Right atrium auricular region (tissue), 2 donors: Measurements from ENCODE around the gene EFCAB7. TPM values are rescaled to one million over a fixed set of nuclear protein-coding genes. Genes with fewer than 3 reads are reported as not detected.

Source experiments
- DNase-seq: peaks from one replicate; pipeline ENCODE4 v3.0.0-alpha.2; 2019; ENCODE audit warnings: low spot score
- H3K27ac ChIP-seq, 2 donors: fragments of 200-600 bp; sonication (generic); 1 replicate in 1 of 2; 2 replicates in 1 of 2; pipeline ENCODE4 v1.5.1; 2016 to 2019
- H3K27me3 ChIP-seq, 2 donors: fragments of 200-600 bp; sonication (generic); one replicate each; pipeline versions ENCODE4 v1.5.1 to v1.6.0; 2017 to 2019
- H3K36me3 ChIP-seq: fragments of 200-600 bp; sonication (generic); one replicate; pipeline ENCODE4 v1.5.1; 2016
- H3K4me1 ChIP-seq, 2 donors: fragments of 200-600 bp; sonication (generic); one replicate each; pipeline versions ENCODE4 v1.5.1 to v1.6.0; 2017 to 2019
- H3K4me3 ChIP-seq, 2 donors: fragments of 200-600 bp; sonication (generic); 1 replicate in 1 of 2; 2 replicates in 1 of 2; pipeline ENCODE4 v1.5.1; 2017 to 2019; ENCODE audit warnings: mild to moderate bottlenecking in 1 of 2, moderate library complexity in 1 of 2
- H3K9me3 ChIP-seq, 2 donors: fragments of 200-600 bp; sonication (generic); one replicate each; pipeline ENCODE4 v1.5.1; 2019
- total RNA-seq, 2 donors: library from RNA; depleted of rRNA; stranded (reverse); fragments of >200 nt; gene quantifications; one replicate each; pipeline ENCODE4 v1.1.0, GENCODE V29; 2016
- TF ChIP-seq, protein P1 (sequence below), 2 donors: fragments of 200-600 bp; sonication (generic); IDR thresholded peaks; one replicate each; pipeline ENCODE4 v1.5.1; 2019; ENCODE audit warnings: antibody characterized with exemption in 2 of 2

Gene EFCAB7
- total RNA-seq, 2 donors from 2014 or later, result 5.6 to 6.7 TPM

DNA sequence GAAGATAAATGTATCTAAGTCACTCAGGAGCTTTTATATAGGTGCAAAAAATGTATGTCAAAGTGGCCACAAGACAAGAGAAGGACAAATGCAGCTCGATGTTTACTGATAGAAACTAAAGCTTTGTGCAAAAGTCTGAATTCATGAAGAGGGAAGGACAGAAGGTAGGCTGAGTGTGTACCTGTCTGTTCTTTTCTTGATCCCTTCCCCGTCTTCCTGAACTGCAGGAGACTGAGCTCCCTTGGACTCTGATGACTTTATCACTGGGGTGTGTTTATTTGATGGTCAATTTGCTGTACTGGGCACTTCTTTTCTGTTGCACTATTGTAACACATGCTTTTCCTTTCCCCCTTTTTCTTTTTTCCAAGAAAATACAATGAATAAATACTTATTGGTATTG lies 25.7 kb upstream of the EFCAB7 start:
- H3K27ac ChIP-seq, result no peak overlapping the region
- DNase-seq, result no peak
- TF ChIP-seq, protein P1, sequence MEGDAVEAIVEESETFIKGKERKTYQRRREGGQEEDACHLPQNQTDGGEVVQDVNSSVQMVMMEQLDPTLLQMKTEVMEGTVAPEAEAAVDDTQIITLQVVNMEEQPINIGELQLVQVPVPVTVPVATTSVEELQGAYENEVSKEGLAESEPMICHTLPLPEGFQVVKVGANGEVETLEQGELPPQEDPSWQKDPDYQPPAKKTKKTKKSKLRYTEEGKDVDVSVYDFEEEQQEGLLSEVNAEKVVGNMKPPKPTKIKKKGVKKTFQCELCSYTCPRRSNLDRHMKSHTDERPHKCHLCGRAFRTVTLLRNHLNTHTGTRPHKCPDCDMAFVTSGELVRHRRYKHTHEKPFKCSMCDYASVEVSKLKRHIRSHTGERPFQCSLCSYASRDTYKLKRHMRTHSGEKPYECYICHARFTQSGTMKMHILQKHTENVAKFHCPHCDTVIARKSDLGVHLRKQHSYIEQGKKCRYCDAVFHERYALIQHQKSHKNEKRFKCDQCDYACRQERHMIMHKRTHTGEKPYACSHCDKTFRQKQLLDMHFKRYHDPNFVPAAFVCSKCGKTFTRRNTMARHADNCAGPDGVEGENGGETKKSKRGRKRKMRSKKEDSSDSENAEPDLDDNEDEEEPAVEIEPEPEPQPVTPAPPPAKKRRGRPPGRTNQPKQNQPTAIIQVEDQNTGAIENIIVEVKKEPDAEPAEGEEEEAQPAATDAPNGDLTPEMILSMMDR (IDR thresholded peaks at IDR 0.05), result no peak
- no peak overlapping the region for H3K4me3 ChIP-seq
- no peaks in the 10 kb centered on the region for H3K36me3 ChIP-seq
- H3K27me3 ChIP-seq, result no peaks in the 10 kb centered on the region
- no peaks in the 10 kb centered on the region for H3K4me1 ChIP-seq
- no peaks in the 10 kb centered on the region for H3K9me3 ChIP-seq

DNA sequence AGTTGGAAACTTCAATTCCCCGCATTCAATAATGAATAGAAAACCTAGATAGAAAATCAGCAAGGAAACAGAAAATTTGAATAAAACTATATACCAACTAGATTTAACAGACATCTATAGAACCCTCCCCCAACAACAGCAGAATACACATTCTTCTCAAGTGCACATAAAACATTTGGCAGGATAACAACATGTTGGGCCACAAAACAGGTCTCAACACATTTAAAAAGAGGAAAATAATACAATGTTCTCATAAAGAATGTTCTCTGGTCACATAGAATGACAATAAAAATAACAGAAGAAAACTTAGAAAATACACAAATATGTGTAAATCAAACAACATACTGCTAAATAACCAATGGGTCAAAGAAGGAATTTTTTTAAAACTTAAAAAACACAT lies 25.2 kb upstream of the EFCAB7 start:
- no peaks in the 10 kb centered on the region for H3K9me3 ChIP-seq
- H3K36me3 ChIP-seq, result no peaks in the 10 kb centered on the region
- H3K4me1 ChIP-seq, result no peaks in the 10 kb centered on the region
- TF ChIP-seq, protein P1 (IDR thresholded peaks at IDR 0.05), result no peak
- no peak overlapping the region for H3K27ac ChIP-seq
- H3K4me3 ChIP-seq, result no peak overlapping the region
- no peak for DNase-seq
- H3K27me3 ChIP-seq, result no peaks in the 10 kb centered on the region

DNA sequence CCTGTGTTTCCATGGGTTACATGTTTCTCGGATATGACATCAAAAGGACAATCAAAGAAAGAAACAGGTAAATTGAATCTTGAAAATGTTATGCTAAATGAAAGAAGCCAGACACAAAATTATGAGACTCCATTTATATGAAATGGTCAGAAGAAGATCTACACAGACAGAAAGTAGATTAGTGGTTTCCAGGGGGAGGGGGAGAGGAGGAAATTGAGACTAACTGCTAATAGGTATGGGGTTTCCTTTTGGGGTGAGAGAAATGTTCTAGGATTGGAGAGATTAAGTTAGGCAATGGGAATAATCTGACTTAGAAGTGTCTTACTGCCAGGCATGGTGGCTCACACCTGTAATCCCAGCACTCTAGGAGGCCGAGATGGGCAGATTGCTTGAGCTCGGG lies 22.1 kb upstream of the EFCAB7 start:
- Histone ChIP-seq H3K4me3 (no peak overlapping the region), H3K27ac (no peak overlapping the region), H3K4me1 (no peaks in the 10 kb centered on the region), H3K9me3 (no peaks in the 10 kb centered on the region), H3K36me3 (no peaks in the 10 kb centered on the region), H3K27me3 (no peaks in the 10 kb centered on the region)
- TF ChIP-seq, protein P1 (IDR thresholded peaks at IDR 0.05), result no peak
- no peak for DNase-seq

DNA sequence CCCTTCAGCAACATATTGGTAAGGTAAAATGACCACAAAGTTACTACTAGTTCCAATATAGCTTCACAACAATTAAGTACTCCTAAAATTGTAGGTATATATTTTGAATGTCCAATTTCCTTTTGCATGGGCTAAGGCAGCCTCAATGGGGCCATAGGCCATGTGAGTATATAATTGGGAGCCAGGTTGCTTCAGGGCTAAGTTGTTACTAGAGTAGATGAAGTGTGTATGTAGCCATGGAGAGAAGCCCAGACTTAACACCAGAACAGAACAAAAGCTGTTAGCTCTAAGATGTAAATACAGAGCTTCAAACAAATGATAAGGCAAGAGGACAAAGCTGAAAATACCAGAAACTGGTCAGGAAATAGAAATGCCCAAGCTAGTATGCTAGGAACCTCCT lies 16.5 kb upstream of the EFCAB7 start:
- no peaks in the 10 kb centered on the region for H3K36me3 ChIP-seq
- peak overlapping the region; percentile 31 to 62 for H3K27ac ChIP-seq
- H3K27me3 ChIP-seq, result no peaks in the 10 kb centered on the region
- no peaks in the 10 kb centered on the region for H3K9me3 ChIP-seq
- TF ChIP-seq, protein P1 (IDR thresholded peaks at IDR 0.05), result no peak
- no peak overlapping the region for H3K4me3 ChIP-seq
- DNase-seq, result no peak
- H3K4me1 ChIP-seq, result no peaks in the 10 kb centered on the region

DNA sequence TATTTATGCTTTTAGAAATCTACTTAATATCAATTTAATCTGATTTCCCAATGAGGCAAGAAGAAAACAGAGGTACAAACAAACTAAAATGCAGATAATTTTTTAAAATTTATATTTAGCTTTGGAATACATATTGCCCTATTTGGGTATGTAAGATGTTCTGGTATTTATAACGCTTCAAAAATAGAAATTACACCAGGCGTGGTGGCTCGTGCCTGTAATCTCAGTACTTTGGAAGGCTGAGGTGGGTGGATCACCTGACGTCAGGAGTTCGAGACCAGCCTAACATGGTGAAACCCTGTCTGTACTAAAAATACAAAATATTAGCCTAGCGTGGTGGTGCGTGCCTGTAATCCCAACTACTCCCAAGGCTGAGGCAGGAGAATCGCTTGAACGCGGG lies 13.6 kb upstream of the EFCAB7 start:
- H3K27ac ChIP-seq, result peak overlapping the region in 1 of 2 donors; percentile 46
- no peaks in the 10 kb centered on the region for H3K36me3 ChIP-seq
- H3K9me3 ChIP-seq, result no peaks in the 10 kb centered on the region
- H3K4me3 ChIP-seq, result no peak overlapping the region
- DNase-seq, result no peak
- H3K4me1 ChIP-seq, result no peaks in the 10 kb centered on the region
- H3K27me3 ChIP-seq, result no peaks in the 10 kb centered on the region
- TF ChIP-seq, protein P1 (IDR thresholded peaks at IDR 0.05), result no peak

DNA sequence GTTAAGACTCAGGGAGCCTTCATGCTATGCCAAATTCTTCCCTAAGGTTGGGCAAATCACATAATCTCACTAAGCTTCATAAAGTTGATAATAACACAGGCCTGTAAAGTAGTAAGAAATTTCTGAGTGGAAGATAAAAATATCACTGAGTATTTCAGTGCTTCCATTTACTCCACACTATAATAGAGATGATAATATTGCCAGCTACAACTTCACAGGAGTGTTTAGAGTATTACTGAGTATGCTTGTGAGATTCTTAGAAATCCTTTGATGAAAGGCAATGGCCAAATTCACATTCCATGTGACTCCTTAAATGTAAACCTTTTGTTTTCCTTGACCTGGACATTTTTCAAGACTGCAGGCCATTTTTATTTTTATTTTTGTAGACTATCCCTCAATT lies 10.7 kb upstream of the EFCAB7 start:
- TF ChIP-seq, protein P1 (IDR thresholded peaks at IDR 0.05), result no peak
- Histone ChIP-seq H3K4me1 (no peaks in the 10 kb centered on the region), H3K4me3 (no peak overlapping the region), H3K27me3 (no peaks in the 10 kb centered on the region), H3K9me3 (no peaks in the 10 kb centered on the region), H3K36me3 (no peaks in the 10 kb centered on the region), H3K27ac (peak overlapping the region in 1 of 2 donors; percentile 46)
- no peak for DNase-seq
